GM18526 (cell line): ENCODE results near the gene CXCR4.

Experiments
- POLR2A ChIP-seq: IDR thresholded peaks from 3 replicates; pipeline ENCODE4 v1.6.1; 2011; ENCODE audit not compliant: insufficient read length; ENCODE audit errors: extremely low read depth

CXCR4 gene

GRCh38 chr2:136135921-136136906 lies 18.3 kb upstream of the CXCR4 start:
- no peak for TF ChIP-seq POLR2A

- no peak for TF ChIP-seq POLR2A
Observed at GRCh38 chr2:136135462-136135861, 17.5 kb upstream of the CXCR4 start.

- TF ChIP-seq POLR2A: no peak
Observed at GRCh38 chr2:136134126-136134525, 16.2 kb upstream of the CXCR4 start.

- no peak for TF ChIP-seq POLR2A
Observed at GRCh38 chr2:136133586-136133985, 15.6 kb upstream of the CXCR4 start.

- no peak for TF ChIP-seq POLR2A
Observed at GRCh38 chr2:136133176-136133575, 15.2 kb upstream of the CXCR4 start.

- TF ChIP-seq POLR2A: no peak
Observed at GRCh38 chr2:136132825-136133155, 14.8 kb upstream of the CXCR4 start.

GRCh38 chr2:136131961-136132824 lies 14.2 kb upstream of the CXCR4 start:
- TF ChIP-seq POLR2A: no peak

GRCh38 chr2:136131484-136131960 lies 13.6 kb upstream of the CXCR4 start:
- TF ChIP-seq POLR2A: no peak

- TF ChIP-seq POLR2A: no peak
Observed at GRCh38 chr2:136130511-136130910, 12.6 kb upstream of the CXCR4 start.

- TF ChIP-seq POLR2A: no peak
Observed at GRCh38 chr2:136130045-136130444, 12.1 kb upstream of the CXCR4 start.

- TF ChIP-seq POLR2A: no peak
Observed at GRCh38 chr2:136129601-136130000, 11.7 kb upstream of the CXCR4 start.

- TF ChIP-seq POLR2A: no peak
Observed at GRCh38 chr2:136128905-136129304, 11.0 kb upstream of the CXCR4 start.

- TF ChIP-seq POLR2A: no peak
Observed at GRCh38 chr2:136128366-136128765, 10.4 kb upstream of the CXCR4 start.

GRCh38 chr2:136127356-136127755 lies 9.4 kb upstream of the CXCR4 start:
- TF ChIP-seq POLR2A: no peak

- TF ChIP-seq POLR2A: no peak
Observed at GRCh38 chr2:136126421-136126926, 8.5 kb upstream of the CXCR4 start.

- no peak for TF ChIP-seq POLR2A
Observed at GRCh38 chr2:136126021-136126420, 8.1 kb upstream of the CXCR4 start.
